Measurements from ENCODE around the gene CD83. TPM values are rescaled to one million over a fixed set of nuclear protein-coding genes. Genes with fewer than 3 reads are reported as not detected.

CD83 gene
- total RNA-seq, 4 donors from 2014 or later = 1.2 to 4.3 (median 1.8) TPM

DNA sequence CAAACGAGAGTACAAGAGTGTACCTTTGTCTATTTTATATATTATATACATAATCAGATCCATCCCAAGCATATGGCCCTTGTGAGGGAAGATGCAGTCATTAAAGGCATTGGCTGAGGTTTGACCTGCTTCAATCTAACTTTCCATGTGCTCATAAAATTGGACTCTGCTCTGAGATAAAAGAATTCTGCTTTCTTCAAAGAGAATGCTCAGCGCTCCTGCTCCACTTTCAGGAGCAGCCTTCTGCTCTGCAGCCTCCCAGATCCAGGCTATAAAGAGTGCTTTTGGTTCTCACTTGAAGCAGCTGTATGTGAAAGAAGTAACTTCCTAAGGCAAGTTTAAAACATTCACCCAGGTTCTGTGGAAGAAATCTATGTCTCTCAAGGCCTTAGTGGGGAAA is 45.3 kb downstream of the CD83 start:
- no peak for DNase-seq (ENCODE audit: extremely low spot score)
- Histone ChIP-seq H3K27me3 (no peaks in the 10 kb centered on the region), H3K9me3 (no peaks in the 10 kb centered on the region), H3K4me3 (no peak overlapping the region), H3K27ac (replicated peaks in 1 of 4) (no peak overlapping the region), H3K4me1 (peaks cover 0 to 7% (median 0%) of the 10 kb centered on the region in 4 donors), H3K36me3 (no peaks in the 10 kb centered on the region)
- 94% methylated on average over 2 of the region's 2 CpGs for WGBS
- TF ChIP-seq POLR2AphosphoS5 (IDR thresholded peaks at IDR 0.05) (no peak), POLR2A (IDR thresholded peaks at IDR 0.05; ENCODE audit: low read depth) (no peak), CTCF (IDR thresholded peaks at IDR 0.05) (no peak), EP300 (IDR thresholded peaks at IDR 0.05) (no peak)
- intact Hi-C loops (cut with DNase I) = no loop called here

DNA sequence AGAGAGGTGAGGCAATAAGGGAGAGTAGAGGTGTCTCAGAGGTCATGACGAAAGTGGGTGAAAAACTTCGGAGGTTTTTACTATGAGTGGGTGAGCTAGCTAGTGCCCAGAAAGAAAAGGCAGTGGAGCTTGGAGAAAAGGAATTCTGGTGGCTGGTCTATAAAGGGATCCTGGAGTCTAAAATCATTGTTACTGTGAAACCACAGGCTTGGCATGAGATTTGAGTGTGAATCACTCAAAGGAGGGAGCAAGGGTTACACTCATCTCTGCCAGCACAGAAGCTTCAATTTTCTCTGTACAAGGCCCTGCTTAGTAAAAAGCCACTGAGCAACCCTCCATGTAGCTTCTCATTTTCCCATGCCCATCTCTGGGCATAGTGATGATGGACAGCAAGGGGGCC is 47.5 kb downstream of the CD83 start:
- WGBS = 84% methylated on average over 2 of the region's 2 CpGs
- Histone ChIP-seq H3K4me1 (peaks cover 0 to 7% (median 0%) of the 10 kb centered on the region in 4 donors), H3K36me3 (no peaks in the 10 kb centered on the region), H3K9me3 (peaks cover 0 to 13% (median 7%) of the 10 kb centered on the region in 4 donors), H3K4me3 (no peak overlapping the region), H3K27me3 (no peaks in the 10 kb centered on the region), H3K27ac (replicated peaks in 1 of 4) (no peak overlapping the region)
- no peak for DNase-seq (ENCODE audit: extremely low spot score)
- TF ChIP-seq POLR2AphosphoS5 (IDR thresholded peaks at IDR 0.05) (no peak), EP300 (IDR thresholded peaks at IDR 0.05) (no peak), POLR2A (IDR thresholded peaks at IDR 0.05; ENCODE audit: low read depth) (no peak), CTCF (IDR thresholded peaks at IDR 0.05) (no peak)
- intact Hi-C loops (cut with DNase I) = no loop called here

DNA sequence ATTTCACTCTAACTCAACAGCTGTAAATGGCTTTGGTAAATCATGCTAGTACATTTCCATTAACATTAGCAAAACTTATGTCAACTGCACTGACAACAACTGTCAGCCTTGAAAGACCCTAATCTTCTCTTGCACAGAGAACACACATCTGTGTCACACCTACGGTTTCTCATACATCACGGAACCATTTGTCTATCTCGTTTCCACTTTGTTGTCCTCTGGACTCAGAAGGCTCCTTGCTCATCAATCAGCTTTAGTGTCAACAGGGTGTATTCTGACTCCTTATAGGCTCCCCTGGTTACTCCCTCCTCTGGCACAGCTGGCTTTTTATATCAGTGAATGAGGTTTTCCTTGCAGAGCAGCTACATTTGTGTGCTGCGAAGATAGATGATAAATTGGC is 49.3 kb downstream of the CD83 start:
- intact Hi-C loops (cut with DNase I) = no loop called here
- H3K4me3 ChIP-seq = no peak overlapping the region
- WGBS = 86% methylated on average over 4 of the region's 4 CpGs
- no peaks in the 10 kb centered on the region for H3K36me3 ChIP-seq
- H3K4me1 ChIP-seq = peaks cover 0 to 7% (median 0%) of the 10 kb centered on the region in 4 donors
- DNase-seq (ENCODE audit: extremely low spot score) = no peak
- H3K27me3 ChIP-seq = no peaks in the 10 kb centered on the region
- TF ChIP-seq CTCF (IDR thresholded peaks at IDR 0.05) (no peak), POLR2A (IDR thresholded peaks at IDR 0.05; ENCODE audit: low read depth) (no peak), POLR2AphosphoS5 (IDR thresholded peaks at IDR 0.05) (no peak)
- no peak overlapping the region for H3K27ac ChIP-seq (replicated peaks in 1 of 4)
- peaks cover 0 to 18% (median 12%) of the 10 kb centered on the region in 4 donors for H3K9me3 ChIP-seq

DNA sequence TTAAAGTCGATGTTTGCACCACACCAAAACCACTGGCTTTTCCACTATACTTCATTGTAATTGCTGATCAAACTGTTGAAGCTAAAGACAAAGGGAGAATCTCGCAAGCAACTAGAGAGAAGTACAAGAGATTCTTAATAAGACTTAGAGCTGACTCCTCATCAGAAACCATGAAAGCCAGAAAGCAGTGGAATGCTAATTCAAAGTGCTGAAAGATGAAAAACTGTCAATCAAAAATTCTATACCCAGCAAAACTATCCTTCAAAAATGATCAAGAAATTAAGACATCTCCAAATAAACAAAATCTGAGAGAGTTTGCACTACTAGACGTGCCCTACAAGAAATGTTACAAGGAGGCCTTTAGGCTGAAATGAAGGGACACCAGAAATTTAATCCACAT is 52.6 kb downstream of the CD83 start:
- Histone ChIP-seq H3K36me3 (no peaks in the 10 kb centered on the region), H3K4me1 (peaks cover 0 to 7% (median 0%) of the 10 kb centered on the region in 4 donors), H3K4me3 (no peak overlapping the region), H3K9me3 (peaks cover 0 to 18% (median 12%) of the 10 kb centered on the region in 4 donors), H3K27ac (replicated peaks in 1 of 4) (no peak overlapping the region), H3K27me3 (no peaks in the 10 kb centered on the region)
- TF ChIP-seq POLR2A (IDR thresholded peaks at IDR 0.05; ENCODE audit: low read depth) (no peak), EP300 (IDR thresholded peaks at IDR 0.05) (no peak), CTCF (IDR thresholded peaks at IDR 0.05) (no peak), POLR2AphosphoS5 (IDR thresholded peaks at IDR 0.05) (no peak)
- DNase-seq (ENCODE audit: extremely low spot score) = no peak
- intact Hi-C loops (cut with DNase I) = no loop called here
- 90% methylated on average over 3 of the region's 3 CpGs for WGBS

- H3K27ac ChIP-seq (replicated peaks in 1 of 4) = no peak overlapping the region
- peaks cover 0 to 18% (median 12%) of the 10 kb centered on the region in 4 donors for H3K9me3 ChIP-seq
- no peak for DNase-seq (ENCODE audit: extremely low spot score)
- intact Hi-C loops (cut with DNase I) = no loop called here
- 80% methylated on average over 1 of the region's 1 CpG for WGBS
- no peaks in the 10 kb centered on the region for H3K27me3 ChIP-seq
- no peaks in the 10 kb centered on the region for H3K36me3 ChIP-seq
- H3K4me1 ChIP-seq = no peaks in the 10 kb centered on the region
- TF ChIP-seq EP300 (IDR thresholded peaks at IDR 0.05) (no peak), CTCF (IDR thresholded peaks at IDR 0.05) (no peak)
- no peak overlapping the region for H3K4me3 ChIP-seq
These were observed 55.0 kb downstream of the CD83 start for GRCh38 chr6:14172562-14172961.
